HG03432 (cell line): Measurements from ENCODE around the gene ACSL3.
"Not testable (repeated sequence)": the region's sequence is repeated elsewhere in the genome, so short reads cannot be mapped to it uniquely, and the experiment has no call there.

Experiments
- ATAC-seq: cut with Tn5 transposase; IDR thresholded peaks from one replicate; pipeline ENCODE4 v1.9.1; 2021; ENCODE audit warnings: mild to moderate bottlenecking, moderate library complexity; ENCODE audit not compliant: unreplicated experiment

The ACSL3 gene

DNA sequence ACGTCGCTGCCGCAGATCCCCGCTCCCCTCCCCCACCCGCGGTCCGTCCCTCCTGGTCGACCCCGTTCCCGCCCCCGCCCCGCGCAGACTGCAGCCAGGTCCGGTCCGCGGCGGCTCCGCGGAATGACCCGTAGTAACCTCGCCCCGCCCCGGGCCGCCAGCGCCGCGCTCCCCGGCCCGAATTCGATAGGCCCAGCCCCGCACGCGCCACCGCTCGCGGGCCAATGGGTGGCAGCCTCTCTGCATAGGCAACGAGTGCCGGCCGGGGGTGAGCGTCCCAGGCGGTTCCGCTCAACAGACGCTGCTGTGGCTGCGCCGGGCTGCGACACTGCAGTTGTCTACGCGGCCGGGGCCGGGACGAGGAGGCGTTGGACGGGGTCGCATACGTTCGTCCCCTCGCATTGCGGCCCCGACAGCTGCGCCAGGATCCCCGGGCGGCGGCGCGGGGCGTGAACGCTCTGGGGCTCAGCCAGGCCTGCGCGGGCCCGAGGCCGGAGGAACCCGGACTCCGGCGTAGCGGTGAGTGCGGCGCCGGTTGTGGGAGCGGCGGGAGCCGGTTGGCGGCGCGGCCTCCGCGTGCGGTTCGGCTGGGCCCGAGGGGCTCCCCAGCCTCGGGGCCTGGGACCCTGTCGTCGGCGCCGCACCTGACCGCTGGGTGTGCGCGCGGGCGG is at the start of gene ACSL3:
Gene ACSL3, plus strand, starts transcription at position 297 of the 671 bp plus-strand sequence. CDS start 47,737 bp downstream, outside the sequence.
- peak; percentile 98 for ATAC-seq

DNA sequence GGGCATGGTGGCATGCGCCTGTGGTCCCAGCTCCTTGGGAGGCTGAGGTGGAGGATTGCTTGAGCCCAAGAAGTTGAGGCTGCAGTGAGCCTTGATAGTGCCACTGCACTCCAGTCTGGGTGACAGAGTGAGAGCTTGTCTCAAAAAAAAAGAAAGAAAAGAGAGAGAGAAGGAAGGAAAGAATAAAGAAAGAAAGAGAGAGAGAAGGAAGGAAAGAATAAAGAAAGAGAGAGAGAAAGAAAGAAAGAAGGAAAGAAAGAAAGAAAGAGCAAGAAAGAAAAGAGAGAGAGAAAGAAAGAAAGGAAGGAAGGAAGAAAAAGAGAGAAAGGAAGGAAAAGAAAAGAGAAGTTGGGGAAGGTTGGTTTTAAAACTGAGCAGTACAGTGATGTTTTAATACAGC is 49.0 kb upstream of the ACSL3 start:
- ATAC-seq = no peak

DNA sequence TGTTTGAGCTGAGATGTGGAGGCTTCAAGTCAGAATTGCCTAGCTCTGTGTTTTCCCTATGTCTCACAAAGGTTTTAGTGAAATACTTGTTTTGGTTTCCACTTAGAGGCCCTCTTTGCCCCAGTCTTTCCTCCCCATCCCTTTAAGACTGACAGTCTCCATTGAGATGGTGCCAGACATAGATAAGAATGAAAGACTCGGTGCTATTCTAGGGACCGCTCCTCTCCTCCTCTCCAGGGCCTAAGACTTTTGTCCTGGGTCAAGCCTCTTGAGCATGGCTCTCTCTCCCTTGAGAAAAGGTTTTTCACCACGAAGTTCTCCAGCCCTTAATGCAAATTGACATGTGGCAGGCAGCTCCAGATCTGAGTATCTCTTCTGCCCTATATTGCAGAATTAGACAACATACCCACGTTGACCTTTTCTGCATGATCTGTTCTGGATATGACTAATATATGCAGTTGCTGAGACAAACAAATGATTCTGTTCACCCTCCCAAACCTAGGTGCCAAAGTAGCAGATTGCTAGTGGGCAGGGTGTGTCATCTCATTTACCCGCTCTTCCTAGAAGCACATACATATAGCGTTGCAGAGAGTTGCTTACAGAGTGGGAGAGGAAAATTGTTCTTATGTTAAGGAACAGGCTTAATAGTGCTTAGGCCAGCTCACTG is 47.5 kb upstream of the ACSL3 start:
- ATAC-seq = peak; percentile 98

DNA sequence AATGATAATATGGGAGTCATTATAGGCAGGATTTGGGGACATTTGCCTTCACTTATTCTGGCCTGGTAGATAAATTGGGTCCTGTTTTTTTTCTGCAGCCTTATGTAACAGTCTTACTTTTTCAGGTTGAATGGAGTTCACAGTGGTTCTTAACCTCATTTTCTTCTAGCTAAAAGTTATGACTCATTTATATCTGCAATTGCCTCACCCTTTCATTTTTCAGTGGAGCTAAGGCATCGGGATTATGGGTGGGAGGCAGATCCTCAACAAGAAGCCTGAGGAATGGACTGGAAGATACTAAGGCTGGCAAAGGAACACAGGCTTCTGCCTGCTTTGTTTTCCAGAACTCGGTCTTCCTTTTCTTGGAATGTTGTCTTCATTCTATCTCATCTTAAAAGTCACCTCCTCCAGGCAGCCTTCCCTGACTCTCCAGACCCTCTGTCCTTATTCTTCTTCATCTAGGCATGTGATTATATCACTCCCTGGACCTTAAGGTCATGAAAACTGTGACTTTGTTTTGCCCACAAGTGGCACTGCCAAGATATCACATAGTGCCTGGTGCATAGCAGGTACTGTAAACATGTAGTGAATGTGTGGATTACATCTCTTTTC is 41.0 kb upstream of the ACSL3 start:
- no peak for ATAC-seq

DNA sequence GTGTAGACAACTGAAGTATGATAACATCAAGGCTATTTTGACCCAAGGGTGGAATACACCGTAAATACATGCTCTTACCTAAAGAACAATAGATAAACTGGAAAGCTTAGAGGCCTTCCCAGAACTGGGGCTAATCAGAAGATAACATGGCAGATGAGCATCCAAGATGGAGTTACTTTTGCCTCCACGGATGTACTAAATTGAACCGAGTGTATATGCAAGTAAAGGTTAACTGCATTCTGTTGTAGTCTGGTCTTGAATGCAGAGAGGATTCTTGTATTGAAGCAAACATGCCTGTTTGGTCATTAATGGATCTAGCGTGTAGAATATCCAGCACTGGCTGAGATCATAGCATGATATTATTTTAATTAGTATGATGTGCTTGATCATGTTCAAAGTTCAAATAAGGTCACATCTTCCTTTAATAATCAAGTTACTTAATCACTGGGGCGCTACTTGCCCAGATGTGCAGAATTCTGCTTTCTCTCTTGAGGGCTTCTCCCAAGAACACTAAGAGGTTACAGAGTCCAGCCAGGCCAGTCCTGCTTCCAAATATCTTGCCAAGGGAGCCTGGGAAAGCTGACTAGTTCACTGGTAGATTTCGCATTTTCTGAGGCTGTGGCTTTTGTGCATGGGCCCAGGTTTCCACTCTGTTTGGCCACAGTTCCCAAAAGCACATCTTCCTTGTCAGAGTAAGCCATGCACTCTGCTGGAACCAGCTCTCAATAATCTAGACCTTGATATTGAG is 37.5 kb upstream of the ACSL3 start:
- ATAC-seq = no peak

DNA sequence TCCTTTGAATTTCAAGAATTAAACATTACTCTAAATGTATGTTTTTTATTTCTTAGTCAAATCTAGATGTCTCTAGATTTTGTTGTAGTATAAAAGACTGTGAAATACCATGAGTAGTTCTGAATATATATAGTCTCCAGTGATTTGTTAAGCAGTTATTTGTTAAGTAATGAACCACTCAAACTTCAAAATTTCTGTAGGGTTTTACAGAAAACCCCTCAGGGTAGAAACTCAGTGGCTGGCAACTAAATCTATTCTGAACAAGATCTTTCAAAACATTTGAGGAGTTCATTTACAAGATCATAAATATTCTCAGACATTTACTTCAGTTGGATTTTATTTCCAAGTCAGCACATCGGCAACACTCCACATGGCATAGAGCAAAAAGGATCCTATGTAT is 35.8 kb upstream of the ACSL3 start:
- ATAC-seq = no peak

DNA sequence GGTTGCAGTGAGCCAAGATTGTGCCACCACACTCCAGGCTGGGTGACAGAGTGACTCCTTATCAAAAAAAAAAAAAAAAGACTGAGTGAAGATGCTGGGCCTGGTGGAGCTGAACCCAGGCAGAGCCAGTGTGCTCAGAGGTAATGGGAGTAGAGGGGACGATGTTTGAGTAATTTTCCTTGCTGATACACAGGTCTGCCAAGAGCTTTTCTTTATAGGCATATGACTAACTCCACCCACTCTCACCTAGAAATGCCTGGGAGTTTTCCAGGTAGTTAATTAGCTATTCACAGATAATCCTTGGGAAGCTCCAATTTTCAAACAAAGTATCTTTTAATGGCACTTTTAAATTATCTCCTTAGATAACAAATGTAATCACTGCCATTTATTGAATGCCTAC is 33.4 kb upstream of the ACSL3 start:
- no peak for ATAC-seq

DNA sequence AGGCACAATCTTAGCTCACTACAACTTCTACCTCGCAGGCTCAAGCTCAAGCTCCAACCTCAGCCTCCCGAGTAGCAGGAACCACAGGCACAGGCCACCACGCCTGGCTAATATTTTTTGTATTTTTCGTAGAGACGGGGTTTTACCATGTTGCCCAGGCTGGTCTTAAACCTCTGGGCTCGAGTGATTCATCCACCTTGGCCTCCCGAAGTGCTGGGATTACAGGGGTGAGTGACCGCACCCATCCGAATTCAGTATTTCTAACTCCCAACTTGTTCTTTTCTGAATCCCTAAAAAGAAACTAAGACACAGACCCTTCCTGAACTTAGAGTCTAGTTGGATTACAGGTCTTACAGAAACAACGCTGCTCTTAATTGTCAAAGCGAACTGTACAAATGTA is 32.3 kb upstream of the ACSL3 start:
- no peak for ATAC-seq

DNA sequence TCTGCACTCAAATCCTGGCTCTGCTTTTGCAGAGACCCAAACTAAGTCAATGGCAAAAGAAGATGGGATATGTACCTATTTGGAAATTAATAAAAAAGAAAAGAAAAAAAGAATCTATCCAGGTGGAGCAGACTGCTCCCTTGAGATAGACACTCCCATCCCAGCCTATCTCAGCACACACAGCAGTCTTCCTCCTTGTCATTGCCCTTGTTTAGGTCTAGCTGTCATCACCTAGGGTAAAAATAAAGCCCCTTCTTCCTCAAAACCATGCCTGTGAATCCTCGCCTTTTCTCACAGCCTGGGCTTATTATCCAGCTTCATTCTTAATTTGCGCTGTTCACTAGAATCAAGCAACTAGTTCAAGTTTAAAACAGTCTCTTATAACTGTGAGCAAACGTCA is 30.7 kb upstream of the ACSL3 start:
- ATAC-seq = no peak

DNA sequence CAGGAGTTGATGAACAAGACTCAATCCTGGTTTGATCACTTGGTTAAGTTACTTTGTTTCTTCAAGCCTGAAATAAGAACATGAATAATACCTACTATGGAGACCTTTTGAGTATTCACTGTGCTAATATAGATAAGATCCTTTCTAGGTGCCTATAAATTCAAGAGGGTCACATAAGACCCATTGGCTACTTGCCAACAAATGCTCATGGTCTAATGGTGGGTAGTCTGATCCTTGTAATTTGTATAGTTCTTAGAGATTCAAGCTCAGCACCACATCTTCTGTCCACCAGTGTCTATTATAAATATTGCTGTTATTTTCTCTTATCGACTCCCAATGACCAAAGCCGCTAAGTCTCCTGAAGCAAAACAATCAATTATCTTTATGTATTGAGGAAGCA is 27.4 kb upstream of the ACSL3 start:
- no peak for ATAC-seq

DNA sequence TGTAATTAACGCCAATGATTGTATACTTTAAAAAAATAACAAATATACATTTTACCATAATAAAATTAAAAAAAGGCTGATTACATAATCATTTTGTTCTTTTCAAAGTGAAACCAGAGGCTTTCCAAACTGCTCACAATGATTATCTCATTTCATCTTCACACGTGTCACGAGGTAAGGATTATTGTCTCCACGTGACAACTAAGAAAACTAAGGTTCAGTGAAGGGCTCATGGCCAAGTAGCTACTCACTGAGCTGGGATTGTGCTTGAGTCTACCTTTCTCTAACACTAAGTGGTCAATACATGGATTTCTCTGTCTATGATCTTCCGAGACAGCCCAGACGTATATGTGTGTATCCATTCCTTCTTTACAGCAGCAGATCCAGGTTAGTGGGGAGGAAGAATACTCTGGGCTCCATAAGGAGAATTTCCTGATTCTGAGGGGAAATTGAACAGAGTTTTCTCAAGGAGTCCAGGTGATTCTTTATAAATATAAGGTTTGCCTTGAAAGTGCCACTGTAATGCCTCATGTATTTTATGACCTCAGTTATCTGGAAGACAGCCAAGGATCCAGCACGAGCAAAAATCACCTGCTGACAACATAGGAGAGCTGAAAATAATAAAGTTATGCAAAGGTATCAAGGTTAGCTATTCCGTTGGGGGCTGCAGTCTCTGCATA is 25.6 kb upstream of the ACSL3 start:
- no peak for ATAC-seq

DNA sequence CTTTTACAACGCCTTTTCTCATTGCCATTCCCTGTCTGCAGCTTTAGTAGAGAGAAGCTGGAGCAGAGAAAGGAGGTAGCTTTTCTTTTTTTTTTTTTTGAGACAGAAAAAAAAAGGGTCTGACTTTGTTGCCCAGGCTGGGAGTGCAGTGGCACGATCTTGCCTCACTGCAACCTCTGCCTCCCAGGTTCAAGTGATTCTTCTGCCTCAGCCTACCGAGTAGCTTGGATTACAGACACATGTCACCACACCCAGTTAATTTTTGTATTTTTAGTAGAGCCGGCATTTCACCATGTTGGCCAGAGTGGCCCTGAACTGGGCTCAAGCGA is 25.0 kb upstream of the ACSL3 start:
- ATAC-seq = no peak

DNA sequence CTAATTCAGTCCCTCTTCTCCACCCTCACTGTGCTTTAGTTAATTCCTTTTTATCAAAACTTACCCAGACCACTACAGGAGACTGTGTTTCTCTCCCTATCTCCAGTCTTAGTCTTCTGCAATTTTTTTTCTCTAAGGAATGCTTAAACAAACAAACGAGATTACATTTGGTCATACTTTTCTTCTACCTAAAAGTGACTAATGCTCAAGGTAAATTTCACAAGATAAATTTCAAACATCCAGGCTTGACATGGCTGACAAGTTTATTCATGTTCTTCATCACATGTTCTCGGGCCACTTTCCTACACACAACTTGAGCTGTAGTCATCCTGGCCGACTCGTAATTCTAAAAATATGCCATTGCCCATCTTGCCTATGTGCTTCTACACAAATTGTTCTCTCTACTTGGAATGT is 23.2 kb upstream of the ACSL3 start:
- no peak for ATAC-seq

DNA sequence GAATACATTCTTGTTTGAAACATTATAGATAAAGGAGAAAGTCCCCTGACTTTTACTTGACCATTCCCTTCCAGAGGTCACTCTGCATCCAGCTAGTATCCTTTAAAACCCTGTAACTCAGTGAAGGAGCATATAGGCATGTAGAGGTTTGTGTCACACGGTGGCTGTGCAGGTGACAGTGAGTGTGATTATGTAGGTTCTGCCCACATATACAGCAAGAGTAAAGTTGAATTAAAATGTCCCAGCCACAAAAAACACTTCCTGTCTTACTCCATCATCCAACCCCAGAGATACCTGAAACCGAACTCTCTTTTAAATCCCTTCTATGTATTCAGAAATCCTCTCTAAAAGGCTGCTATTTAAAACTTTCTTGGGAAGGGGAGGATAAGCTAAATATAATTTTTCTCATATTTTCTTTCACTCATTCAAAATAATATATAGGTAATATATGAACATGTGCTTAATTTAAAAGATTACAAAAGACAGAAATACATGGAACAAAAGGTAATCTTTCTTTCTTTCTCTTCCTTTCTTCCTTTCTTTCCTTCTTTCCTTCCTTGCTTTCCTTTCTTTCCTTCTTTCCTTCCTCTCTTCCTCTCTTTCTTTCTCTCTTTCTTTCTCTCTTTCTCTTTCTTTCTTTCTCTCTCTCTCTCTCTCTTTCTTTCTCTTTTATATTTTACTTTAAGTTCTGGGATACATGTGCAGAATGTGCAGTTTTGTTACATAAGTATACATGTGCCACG is 20.6 kb upstream of the ACSL3 start:
- ATAC-seq = no peak

DNA sequence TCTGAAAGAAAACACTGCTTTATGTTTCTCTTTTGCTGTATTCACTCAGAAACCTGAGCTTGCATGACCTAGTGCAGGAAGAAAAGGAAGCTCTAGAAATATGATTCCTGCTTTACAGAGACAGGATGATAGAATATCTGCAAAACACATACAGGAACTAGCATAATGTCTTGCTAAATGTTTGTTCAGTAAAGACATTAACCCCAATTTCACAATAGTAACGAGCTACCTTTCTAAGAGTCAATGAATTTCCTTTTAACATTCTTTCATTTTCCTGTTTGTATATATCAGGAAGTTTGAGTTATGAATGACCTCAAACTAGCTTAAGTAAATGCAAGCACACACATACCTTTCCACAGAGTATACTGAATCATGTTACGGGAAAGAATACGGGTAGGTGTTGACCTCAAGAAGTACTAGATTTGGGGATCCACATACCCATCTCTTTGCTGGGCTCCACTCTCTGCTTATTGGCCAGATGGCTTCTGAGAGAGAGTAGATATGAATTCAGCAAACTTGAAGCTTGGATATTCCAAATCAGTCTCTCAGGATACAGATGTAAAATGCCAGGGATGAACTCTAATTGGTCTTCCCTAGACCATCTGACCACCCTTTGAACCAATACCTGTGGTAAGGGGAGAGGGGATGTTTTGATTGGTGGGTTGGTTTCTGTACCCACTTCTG is 18.2 kb upstream of the ACSL3 start:
- no peak for ATAC-seq

DNA sequence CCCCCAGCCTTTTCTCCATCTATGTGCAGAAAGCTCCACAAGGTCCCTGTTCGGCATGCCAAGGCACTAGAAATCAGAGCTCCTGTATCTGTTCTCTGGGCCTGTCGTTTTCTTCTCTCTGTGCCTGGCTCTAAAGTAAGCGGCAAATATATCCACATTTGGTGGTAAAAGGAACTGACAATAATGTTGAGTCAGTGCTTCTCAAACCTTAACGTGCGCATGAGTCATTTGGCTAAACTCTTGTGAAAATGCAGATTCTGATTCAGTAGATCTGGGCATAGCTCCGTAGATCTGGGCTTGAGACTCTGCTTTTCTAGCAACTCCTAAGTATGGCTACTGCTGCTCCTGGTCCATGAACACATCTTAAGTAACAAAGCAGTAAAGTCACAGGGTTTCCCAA is 16.5 kb upstream of the ACSL3 start:
- no peak for ATAC-seq

DNA sequence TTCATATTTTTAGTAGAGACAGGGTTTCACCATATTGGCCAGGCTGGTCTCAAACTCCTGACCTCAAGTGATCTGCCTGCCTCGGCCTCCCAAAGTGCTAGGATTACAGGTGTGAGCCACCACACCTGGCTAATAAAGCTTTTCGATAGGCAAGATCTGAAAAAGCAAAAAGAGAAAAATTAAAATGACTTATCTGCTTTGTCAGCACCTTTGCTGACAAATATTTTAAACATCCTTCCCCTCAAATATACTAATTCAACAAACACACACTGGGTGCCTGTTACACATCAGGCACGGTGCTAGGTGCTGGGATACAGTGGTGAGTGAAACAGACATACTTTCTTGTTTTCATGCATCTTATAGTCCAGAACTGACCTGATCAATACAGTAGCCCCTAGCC is 15.5 kb upstream of the ACSL3 start:
- ATAC-seq = not testable (repeated sequence)

DNA sequence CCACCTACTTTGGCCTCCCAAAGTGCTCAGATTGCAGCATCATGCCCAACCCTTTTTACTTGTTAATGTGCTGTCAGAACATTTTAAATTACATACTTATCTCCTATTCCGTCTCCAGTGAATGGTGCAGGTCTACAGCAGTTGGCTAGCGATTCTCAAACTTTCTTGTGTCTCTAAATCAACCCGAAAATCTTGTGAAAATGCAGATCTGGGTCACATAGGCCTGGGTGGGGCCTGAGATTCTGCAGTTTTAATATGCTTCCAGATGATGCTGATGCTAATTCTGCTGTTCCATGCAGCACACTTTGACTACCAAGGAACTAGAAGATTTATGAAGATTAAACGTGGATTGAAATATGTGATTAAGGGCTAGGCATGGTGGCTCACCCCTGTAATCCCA is 14.8 kb upstream of the ACSL3 start:
- no peak for ATAC-seq

DNA sequence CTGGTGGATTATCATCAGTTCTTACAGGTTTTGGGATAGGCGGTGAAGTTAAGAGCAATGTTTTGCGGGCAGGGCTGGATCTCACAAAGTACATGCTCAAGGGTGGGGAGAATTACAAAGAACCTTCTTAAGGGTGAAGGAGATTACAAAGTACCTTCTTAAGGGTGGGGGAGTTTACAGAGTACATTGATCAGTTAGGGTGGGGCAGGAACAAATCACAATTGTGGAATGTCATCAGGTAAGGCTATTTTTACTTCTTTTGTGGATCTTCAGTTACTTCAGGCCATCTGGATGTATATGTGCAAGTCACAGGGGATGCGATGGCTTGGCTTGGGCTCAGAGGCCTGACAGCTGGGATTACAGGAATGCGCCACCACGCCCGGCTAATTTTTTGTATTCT is 12.8 kb upstream of the ACSL3 start:
- not testable (repeated sequence) for ATAC-seq

DNA sequence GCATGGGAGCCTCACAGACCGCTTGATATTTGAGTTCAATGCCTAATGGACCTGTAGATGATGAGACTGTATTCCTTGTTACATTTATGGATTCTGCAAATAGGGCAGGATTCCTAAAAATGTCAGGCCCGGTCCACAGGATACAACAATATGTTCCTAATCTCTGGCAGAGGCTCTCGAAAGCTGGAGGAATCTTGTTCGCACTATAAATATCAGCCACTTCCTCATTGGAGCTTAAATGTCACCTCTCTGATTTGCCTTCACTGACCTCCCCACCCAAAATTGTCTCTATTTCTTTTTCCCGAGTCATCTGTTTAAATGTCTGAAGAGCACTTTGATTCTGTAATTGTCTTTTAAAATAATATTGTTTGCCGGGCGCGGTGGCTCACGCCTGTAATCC is 12.0 kb upstream of the ACSL3 start:
- ATAC-seq = no peak
